ENCODE results near the gene MBNL1.

DNA sequence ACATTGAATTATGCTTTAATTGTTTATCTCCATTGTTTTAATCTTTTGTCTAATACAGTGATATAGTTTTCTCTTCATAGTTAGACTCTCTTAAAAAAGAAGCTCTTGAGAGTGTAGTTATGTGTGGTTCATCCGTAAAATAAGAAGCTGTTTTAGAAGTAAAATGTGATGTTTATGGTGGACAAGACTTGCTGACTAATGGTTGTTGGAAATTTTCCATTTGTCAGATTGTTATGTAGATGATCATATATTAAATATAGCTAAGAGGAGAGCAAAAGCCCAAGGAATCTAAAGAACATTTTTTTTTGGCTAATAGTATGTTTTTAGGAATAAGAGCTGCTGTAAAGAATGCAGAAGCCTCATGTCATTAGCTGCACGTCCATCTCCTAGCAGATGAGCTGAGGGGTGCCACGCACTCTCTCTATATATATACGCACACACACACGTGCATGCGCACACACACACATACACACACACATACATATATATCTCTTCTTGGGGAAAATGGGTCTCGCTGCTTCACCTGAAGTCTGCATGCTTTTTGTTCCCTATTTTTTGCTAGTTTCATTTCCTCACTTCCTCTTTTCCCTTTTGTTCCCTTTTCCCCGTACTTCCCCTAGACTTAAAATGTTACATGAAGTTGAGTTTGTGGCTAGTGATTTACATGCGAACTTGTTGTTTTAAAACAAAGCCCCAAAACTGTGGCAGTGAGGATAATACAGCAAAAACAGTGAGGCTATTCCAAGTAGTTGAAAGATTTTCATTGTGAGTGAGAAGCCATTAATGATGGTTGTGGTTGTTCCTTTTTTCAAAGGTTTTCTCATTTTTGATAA is 107.8 kb downstream of the MBNL1 start:
- TF ChIP-seq ZFP30 (CRISPR knock-in tag; IDR thresholded peaks at IDR 0.05) (no peak), ZNF8 (CRISPR knock-in tag; IDR thresholded peaks at IDR 0.05) (no peak), TOX (CRISPR knock-in tag; IDR thresholded peaks at IDR 0.05; ENCODE audit: borderline replicate concordance) (no peak), ZFP3 (CRISPR knock-in tag; IDR thresholded peaks at IDR 0.05) (no peak), ARNTL (CRISPR knock-in tag; IDR thresholded peaks at IDR 0.05; ENCODE audit: borderline replicate concordance, low read depth) (no peak), RARB (CRISPR knock-in tag; IDR thresholded peaks at IDR 0.05) (no peak), ISL1 (CRISPR knock-in tag; IDR thresholded peaks at IDR 0.05) (no peak), ZNF565 (CRISPR knock-in tag; conservative IDR thresholded peaks at IDR 0.05; ENCODE audit: low read depth) (no peak)
- TF ChIP-seq, protein P1, sequence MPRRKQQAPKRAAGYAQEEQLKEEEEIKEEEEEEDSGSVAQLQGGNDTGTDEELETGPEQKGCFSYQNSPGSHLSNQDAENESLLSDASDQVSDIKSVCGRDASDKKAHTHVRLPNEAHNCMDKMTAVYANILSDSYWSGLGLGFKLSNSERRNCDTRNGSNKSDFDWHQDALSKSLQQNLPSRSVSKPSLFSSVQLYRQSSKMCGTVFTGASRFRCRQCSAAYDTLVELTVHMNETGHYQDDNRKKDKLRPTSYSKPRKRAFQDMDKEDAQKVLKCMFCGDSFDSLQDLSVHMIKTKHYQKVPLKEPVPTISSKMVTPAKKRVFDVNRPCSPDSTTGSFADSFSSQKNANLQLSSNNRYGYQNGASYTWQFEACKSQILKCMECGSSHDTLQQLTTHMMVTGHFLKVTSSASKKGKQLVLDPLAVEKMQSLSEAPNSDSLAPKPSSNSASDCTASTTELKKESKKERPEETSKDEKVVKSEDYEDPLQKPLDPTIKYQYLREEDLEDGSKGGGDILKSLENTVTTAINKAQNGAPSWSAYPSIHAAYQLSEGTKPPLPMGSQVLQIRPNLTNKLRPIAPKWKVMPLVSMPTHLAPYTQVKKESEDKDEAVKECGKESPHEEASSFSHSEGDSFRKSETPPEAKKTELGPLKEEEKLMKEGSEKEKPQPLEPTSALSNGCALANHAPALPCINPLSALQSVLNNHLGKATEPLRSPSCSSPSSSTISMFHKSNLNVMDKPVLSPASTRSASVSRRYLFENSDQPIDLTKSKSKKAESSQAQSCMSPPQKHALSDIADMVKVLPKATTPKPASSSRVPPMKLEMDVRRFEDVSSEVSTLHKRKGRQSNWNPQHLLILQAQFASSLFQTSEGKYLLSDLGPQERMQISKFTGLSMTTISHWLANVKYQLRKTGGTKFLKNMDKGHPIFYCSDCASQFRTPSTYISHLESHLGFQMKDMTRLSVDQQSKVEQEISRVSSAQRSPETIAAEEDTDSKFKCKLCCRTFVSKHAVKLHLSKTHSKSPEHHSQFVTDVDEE (CRISPR knock-in tag; IDR thresholded peaks at IDR 0.05), result no peak
- TF ChIP-seq, protein P2, sequence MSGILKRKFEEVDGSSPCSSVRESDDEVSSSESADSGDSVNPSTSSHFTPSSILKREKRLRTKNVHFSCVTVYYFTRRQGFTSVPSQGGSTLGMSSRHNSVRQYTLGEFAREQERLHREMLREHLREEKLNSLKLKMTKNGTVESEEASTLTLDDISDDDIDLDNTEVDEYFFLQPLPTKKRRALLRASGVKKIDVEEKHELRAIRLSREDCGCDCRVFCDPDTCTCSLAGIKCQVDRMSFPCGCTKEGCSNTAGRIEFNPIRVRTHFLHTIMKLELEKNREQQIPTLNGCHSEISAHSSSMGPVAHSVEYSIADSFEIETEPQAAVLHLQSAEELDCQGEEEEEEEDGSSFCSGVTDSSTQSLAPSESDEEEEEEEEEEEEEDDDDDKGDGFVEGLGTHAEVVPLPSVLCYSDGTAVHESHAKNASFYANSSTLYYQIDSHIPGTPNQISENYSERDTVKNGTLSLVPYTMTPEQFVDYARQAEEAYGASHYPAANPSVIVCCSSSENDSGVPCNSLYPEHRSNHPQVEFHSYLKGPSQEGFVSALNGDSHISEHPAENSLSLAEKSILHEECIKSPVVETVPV (CRISPR knock-in tag; IDR thresholded peaks at IDR 0.05), result no peak
- TF ChIP-seq, protein P3, sequence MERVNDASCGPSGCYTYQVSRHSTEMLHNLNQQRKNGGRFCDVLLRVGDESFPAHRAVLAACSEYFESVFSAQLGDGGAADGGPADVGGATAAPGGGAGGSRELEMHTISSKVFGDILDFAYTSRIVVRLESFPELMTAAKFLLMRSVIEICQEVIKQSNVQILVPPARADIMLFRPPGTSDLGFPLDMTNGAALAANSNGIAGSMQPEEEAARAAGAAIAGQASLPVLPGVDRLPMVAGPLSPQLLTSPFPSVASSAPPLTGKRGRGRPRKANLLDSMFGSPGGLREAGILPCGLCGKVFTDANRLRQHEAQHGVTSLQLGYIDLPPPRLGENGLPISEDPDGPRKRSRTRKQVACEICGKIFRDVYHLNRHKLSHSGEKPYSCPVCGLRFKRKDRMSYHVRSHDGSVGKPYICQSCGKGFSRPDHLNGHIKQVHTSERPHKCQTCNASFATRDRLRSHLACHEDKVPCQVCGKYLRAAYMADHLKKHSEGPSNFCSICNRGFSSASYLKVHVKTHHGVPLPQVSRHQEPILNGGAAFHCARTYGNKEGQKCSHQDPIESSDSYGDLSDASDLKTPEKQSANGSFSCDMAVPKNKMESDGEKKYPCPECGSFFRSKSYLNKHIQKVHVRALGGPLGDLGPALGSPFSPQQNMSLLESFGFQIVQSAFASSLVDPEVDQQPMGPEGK (CRISPR knock-in tag; IDR thresholded peaks at IDR 0.05; ENCODE audit: borderline replicate concordance), result no peak
